Neural cell (in vitro differentiated cells): ENCODE data around the gene IYD.

Experiments
- EP300 ChIP-seq: fragments of 450-650 bp; conservative IDR thresholded peaks from 2 replicates; pipeline ENCODE4 v1.6.1; 2014; ENCODE audit warnings: antibody characterized with exemption, mild to moderate bottlenecking, moderate library complexity; ENCODE audit not compliant: poor library complexity, severe bottlenecking
- EZH2 ChIP-seq: fragments of 200-600, 300-800 bp; shearing (Covaris generic), sonication (generic); IDR thresholded peaks from 2 replicates; pipeline ENCODE4 v1.6.1; 2014; ENCODE audit warnings: antibody characterized with exemption, low read length, borderline replicate concordance, mild to moderate bottlenecking; ENCODE audit not compliant: insufficient read depth, poor library complexity, severe bottlenecking
- POLR2AphosphoS5 ChIP-seq: IDR thresholded peaks from 2 replicates; pipeline ENCODE4 v1.6.1; 2012
- RAD21 ChIP-seq: fragments of 450-650 bp; conservative IDR thresholded peaks from 2 replicates; pipeline ENCODE4 v1.6.1; 2014; ENCODE audit warnings: antibody characterized with exemption, mild to moderate bottlenecking, moderate library complexity
- SMC3 ChIP-seq: fragments of 450-650 bp; conservative IDR thresholded peaks from 2 replicates; pipeline ENCODE4 v1.6.1; 2014; ENCODE audit warnings: antibody characterized with exemption, mild to moderate bottlenecking, moderate library complexity; ENCODE audit not compliant: poor library complexity
- TAF1 ChIP-seq: IDR thresholded peaks from 2 replicates; pipeline ENCODE4 v1.6.1; 2012; ENCODE audit warnings: low read depth
- TF ChIP-seq, protein P1 (sequence below): fragments of 450-650 bp; IDR thresholded peaks from 2 replicates; pipeline ENCODE4 v1.5.1; 2014; ENCODE audit warnings: antibody characterized with exemption, mild to moderate bottlenecking, moderate library complexity; ENCODE audit not compliant: poor library complexity, severe bottlenecking

DNA sequence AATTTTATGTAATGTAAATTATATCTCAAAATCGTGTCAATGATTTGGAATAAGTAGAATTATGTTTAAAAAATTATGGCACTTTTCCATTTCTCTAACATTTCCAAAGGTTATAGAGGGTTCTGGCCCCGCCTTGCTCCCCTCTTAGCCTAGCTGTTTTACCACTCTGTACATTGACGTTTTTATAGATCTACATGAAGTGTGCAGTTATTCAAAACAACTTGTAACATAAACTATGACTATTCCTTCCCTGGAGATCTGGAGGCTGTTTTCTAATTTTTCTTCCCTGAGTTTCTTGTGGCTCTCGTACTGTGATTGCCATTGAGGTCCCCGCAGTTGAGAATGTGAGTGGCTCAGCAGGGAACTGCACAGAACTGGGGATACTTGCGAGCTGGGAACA lies 48.4 kb downstream of the IYD start:
- no peak for TF ChIP-seq TAF1
- TF ChIP-seq RAD21: no peak
- TF ChIP-seq, protein P1, sequence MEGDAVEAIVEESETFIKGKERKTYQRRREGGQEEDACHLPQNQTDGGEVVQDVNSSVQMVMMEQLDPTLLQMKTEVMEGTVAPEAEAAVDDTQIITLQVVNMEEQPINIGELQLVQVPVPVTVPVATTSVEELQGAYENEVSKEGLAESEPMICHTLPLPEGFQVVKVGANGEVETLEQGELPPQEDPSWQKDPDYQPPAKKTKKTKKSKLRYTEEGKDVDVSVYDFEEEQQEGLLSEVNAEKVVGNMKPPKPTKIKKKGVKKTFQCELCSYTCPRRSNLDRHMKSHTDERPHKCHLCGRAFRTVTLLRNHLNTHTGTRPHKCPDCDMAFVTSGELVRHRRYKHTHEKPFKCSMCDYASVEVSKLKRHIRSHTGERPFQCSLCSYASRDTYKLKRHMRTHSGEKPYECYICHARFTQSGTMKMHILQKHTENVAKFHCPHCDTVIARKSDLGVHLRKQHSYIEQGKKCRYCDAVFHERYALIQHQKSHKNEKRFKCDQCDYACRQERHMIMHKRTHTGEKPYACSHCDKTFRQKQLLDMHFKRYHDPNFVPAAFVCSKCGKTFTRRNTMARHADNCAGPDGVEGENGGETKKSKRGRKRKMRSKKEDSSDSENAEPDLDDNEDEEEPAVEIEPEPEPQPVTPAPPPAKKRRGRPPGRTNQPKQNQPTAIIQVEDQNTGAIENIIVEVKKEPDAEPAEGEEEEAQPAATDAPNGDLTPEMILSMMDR: no peak
- TF ChIP-seq POLR2AphosphoS5: no peak
- no peak for TF ChIP-seq EP300
- TF ChIP-seq SMC3: no peak
- TF ChIP-seq EZH2: no peak
